Thymus (tissue), 11 donors: Measurements from ENCODE around the gene POTEF. TPM values are rescaled to one million over a fixed set of nuclear protein-coding genes. Genes with fewer than 3 reads are reported as not detected.
"Not testable (repeated sequence)": the region's sequence is repeated elsewhere in the genome, so short reads cannot be mapped to it uniquely, and the experiment has no call there.

Experiments used
- DNase-seq, 9 donors: peaks; one replicate each; pipeline ENCODE4 v3.0.0-alpha.2; 2013; ENCODE audit warnings: low spot score in 9 of 9, low read depth in 6 of 9, missing footprints in 1 of 9
- H3K27ac ChIP-seq, 2 donors: one replicate each; pipeline ENCODE4 v1.5.1; 2013; ENCODE audit warnings: control low read depth in 1 of 2, low read depth in 1 of 2, low read length in 1 of 2, mild to moderate bottlenecking in 1 of 2, moderate library complexity in 1 of 2
- H3K27me3 ChIP-seq, 2 donors: one replicate each; pipeline ENCODE4 v1.5.1; 2013; ENCODE audit warnings: low read length in 1 of 2; ENCODE audit not compliant: control insufficient read depth in 2 of 2, insufficient read depth in 1 of 2
- H3K36me3 ChIP-seq, 2 donors: one replicate each; pipeline ENCODE4 v1.5.1; 2013; ENCODE audit warnings: low read length in 1 of 2, mild to moderate bottlenecking in 1 of 2, moderate library complexity in 1 of 2; ENCODE audit not compliant: control insufficient read depth in 2 of 2, insufficient read depth in 2 of 2
- H3K4me1 ChIP-seq, 2 donors: one replicate each; pipeline ENCODE4 v1.5.1; 2013; ENCODE audit warnings: low read length in 2 of 2; ENCODE audit not compliant: control insufficient read depth in 2 of 2, insufficient read depth in 2 of 2
- H3K4me3 ChIP-seq, 2 donors: one replicate each; pipeline ENCODE4 v1.5.1; 2013; ENCODE audit warnings: low read length in 2 of 2, control low read depth in 1 of 2, mild to moderate bottlenecking in 1 of 2
- H3K9me3 ChIP-seq, 2 donors: one replicate each; pipeline ENCODE4 v1.5.1; 2013; ENCODE audit warnings: low read length in 1 of 2, mild to moderate bottlenecking in 1 of 2; ENCODE audit not compliant: control insufficient read depth in 2 of 2, insufficient read depth in 1 of 2
- WGBS: extraction: QIAGEN DNeasy Blood & Tissue Kit; methylation state at CpG from one replicate; pipeline ENCODE4 v1.1.7; 2013; 5-methylcytosine and 5-hydroxymethylcytosine counted together
- polyA plus RNA-seq: library from polyadenylated mRNA; stranded (reverse); fragments of 200-250 nt; gene quantifications from one replicate; pipeline ENCODE4 v1.2.3, GENCODE V29; 2013
- total RNA-seq: library from RNA; stranded (reverse); fragments of 120-200 nt; gene quantifications from one replicate; pipeline ENCODE4 v1.2.4, GENCODE V29; 2013
- donor health status: healthy.

POTEF gene
- total and polyA plus RNA-seq, 2 donors, result under 0.01 TPM; not detected in 1

- 97% methylated on average over 6 of the region's 10 CpGs for WGBS
- not testable (repeated sequence) for H3K27ac ChIP-seq, H3K27me3 ChIP-seq, H3K4me1 ChIP-seq, H3K9me3 ChIP-seq, DNase-seq, H3K4me3 ChIP-seq, H3K36me3 ChIP-seq
These were observed 69.0 kb downstream of the POTEF start for GRCh38 chr2:130059982-130060381.

GRCh38 chr2:130056336-130056735, 72.7 kb downstream of the POTEF start:
- 94% methylated on average over 5 of the region's 7 CpGs for WGBS
- H3K9me3 ChIP-seq, H3K36me3 ChIP-seq, H3K4me1 ChIP-seq, H3K27ac ChIP-seq, DNase-seq, H3K4me3 ChIP-seq, H3K27me3 ChIP-seq: not testable (repeated sequence)

- not testable (repeated sequence) for DNase-seq, H3K36me3 ChIP-seq, H3K27me3 ChIP-seq, H3K27ac ChIP-seq, H3K4me3 ChIP-seq, H3K4me1 ChIP-seq, H3K9me3 ChIP-seq
- WGBS, result 98% methylated on average over 7 of the region's 7 CpGs
These were observed 75.7 kb downstream of the POTEF start for GRCh38 chr2:130053217-130053911.

GRCh38 chr2:130052376-130052775, 76.6 kb downstream of the POTEF start:
- not testable (repeated sequence) for H3K27me3 ChIP-seq, H3K9me3 ChIP-seq, H3K36me3 ChIP-seq, DNase-seq, H3K4me3 ChIP-seq, H3K27ac ChIP-seq, H3K4me1 ChIP-seq
- WGBS, result 94% methylated on average over 3 of the region's 5 CpGs

GRCh38 chr2:130048422-130048821, 80.6 kb downstream of the POTEF start:
- WGBS, result 59% methylated on average over 1 of the region's 4 CpGs
- not testable (repeated sequence) for H3K27ac ChIP-seq

GRCh38 chr2:130038265-130038603, 90.8 kb downstream of the POTEF start:
- H3K27me3 ChIP-seq, result peaks cover 0 to 11% of the 10 kb centered on the region in 2 donors
- not testable (repeated sequence) for H3K4me3 ChIP-seq, H3K4me1 ChIP-seq, DNase-seq, H3K27ac ChIP-seq, H3K36me3 ChIP-seq, H3K9me3 ChIP-seq
- 96% methylated on average over 15 of the region's 16 CpGs for WGBS

More at GRCh38 chr2:130048422-130048821, 80.6 kb downstream of the POTEF start:
- not testable (repeated sequence) for DNase-seq, H3K9me3 ChIP-seq, H3K36me3 ChIP-seq, H3K4me3 ChIP-seq, H3K27me3 ChIP-seq, H3K4me1 ChIP-seq

GRCh38 chr2:130025931-130026330, 103.1 kb downstream of the POTEF start:
- WGBS, result 84% methylated on average over 1 of the region's 1 CpG
- DNase-seq, H3K9me3 ChIP-seq: not testable (repeated sequence)

More at GRCh38 chr2:130025931-130026330, 103.1 kb downstream of the POTEF start:
- not testable (repeated sequence) for H3K4me3 ChIP-seq, H3K4me1 ChIP-seq, H3K36me3 ChIP-seq, H3K27ac ChIP-seq, H3K27me3 ChIP-seq

Other genes starting within 250 kb of the POTEF start
- gene RAB6C, start 149.6 kb downstream of the POTEF start, total RNA-seq, result 0.05 TPM
- gene RAB6C, start 149.6 kb downstream of the POTEF start, polyA plus RNA-seq, result 0.05 TPM
- gene CCDC74B, start 15.9 kb upstream of the POTEF start, total RNA-seq, result 2.9 TPM
- gene CCDC74B, start 15.9 kb upstream of the POTEF start, polyA plus RNA-seq, result 7.1 TPM
- gene SMPD4, start 52.4 kb upstream of the POTEF start, total RNA-seq, result 14.0 TPM
- gene SMPD4, start 52.4 kb upstream of the POTEF start, polyA plus RNA-seq, result 42.6 TPM
- gene MZT2B, start 53.0 kb upstream of the POTEF start, total RNA-seq, result 326 TPM
- gene MZT2B, start 53.0 kb upstream of the POTEF start, polyA plus RNA-seq, result 141 TPM
- gene TUBA3E, start 69.2 kb upstream of the POTEF start, total RNA-seq, result 0.05 TPM
- 0.82 TPM for gene TUBA3E, start 69.2 kb upstream of the POTEF start, polyA plus RNA-seq
- gene IMP4, start 213.7 kb upstream of the POTEF start, total RNA-seq, result 47.5 TPM
- gene IMP4, start 213.7 kb upstream of the POTEF start, polyA plus RNA-seq, result 47.4 TPM
- gene PTPN18, start 226.8 kb upstream of the POTEF start, total RNA-seq, result 9.2 TPM
- 29.3 TPM for gene PTPN18, start 226.8 kb upstream of the POTEF start, polyA plus RNA-seq